OCI-LY3 (cell line): ENCODE results near the gene EVI5L.
"Not testable (repeated sequence)": the region's sequence is repeated elsewhere in the genome, so short reads cannot be mapped to it uniquely, and the experiment has no call there.

ENCODE experiments used
- CTCF ChIP-seq: fragments of 200-600, 300-600 bp; sonication (generic); IDR thresholded peaks from 2 replicates; pipeline ENCODE4 v1.5.1; 2014; ENCODE audit warnings: antibody characterized with exemption, low read length, low read depth
- EZH2phosphoT487 ChIP-seq: fragments of 200-600 bp; shearing (Covaris generic); IDR thresholded peaks from 2 replicates; pipeline ENCODE4 v1.6.1; 2018; ENCODE audit warnings: antibody characterized with exemption, mixed run types, low read depth

DNA sequence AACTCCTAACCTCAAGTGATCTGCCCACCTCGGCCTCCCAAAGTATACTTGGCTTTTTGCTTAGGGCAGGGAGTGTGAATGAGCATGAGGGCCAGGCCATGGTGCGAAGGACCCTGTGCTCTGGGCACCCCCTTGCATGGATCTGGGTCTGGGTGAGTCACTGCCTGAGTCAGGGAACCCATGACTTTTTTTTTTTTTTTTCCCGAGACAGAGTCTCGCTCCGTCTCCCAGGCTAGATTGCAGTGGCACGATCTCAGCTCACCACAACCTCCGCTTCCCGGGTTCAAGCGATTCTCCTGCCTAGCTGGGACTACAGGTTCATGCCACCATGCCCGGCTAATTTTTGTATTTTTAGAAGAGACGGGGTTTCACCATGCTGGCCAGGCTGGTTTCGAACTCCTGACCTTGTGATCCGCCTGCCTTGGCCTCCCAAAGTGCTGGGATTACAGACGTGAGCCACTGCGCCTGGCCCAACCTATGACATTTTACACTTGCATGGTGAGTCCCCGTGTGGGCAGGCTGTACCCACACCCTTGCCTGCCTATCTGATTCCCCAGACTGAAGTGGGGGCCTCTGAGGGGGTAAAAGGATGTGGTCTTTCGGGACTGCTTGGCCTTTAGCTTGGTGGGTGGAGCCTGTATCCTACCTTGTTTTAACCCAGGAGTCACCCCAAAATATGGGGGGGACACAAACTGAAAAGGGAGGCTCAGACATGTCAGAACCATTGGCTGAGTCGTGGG, 63.5 kb downstream of the EVI5L start:
- not testable (repeated sequence) for TF ChIP-seq CTCF, EZH2phosphoT487
